ENCODE data around the gene LSP1.
"Not testable (repeated sequence)": the region's sequence is repeated elsewhere in the genome, so short reads cannot be mapped to it uniquely, and the experiment has no call there.

LSP1 gene

GRCh38 chr11:1872267-1872985 is 19.5 kb downstream of the LSP1 start:
- DNase-seq (ENCODE audit: low spot score in 2 of 2) = no peak
- in situ Hi-C loops (cut with MboI; ENCODE audit: low sequenced_read_pairs) = loop anchor here (25.0 kb wide), 1 partner anchor 290 kb away; the partner anchor contains the start of genes INS and TH
- Histone ChIP-seq H3K4me1 (no peaks in the 10 kb centered on the region), H3K36me3 (replicated peaks) (no peaks in the 10 kb centered on the region), H3K9me3 (no peaks in the 10 kb centered on the region), H3K4me3 (no peak overlapping the region), H3K27me3 (ENCODE audit: low read depth) (peaks cover 26% of the 10 kb centered on the region; the same call in 1 of the 2 replicates)

GRCh38 chr11:1873048-1873812 is 20.3 kb downstream of the LSP1 start:
- Histone ChIP-seq H3K27me3 (ENCODE audit: low read depth) (peaks cover 26% of the 10 kb centered on the region; the same call in 1 of the 2 replicates), H3K36me3 (replicated peaks) (no peaks in the 10 kb centered on the region), H3K4me1 (no peaks in the 10 kb centered on the region), H3K4me3 (no peak overlapping the region), H3K9me3 (no peaks in the 10 kb centered on the region)
- no peak for DNase-seq (ENCODE audit: low spot score in 2 of 2)
- in situ Hi-C loops (cut with MboI; ENCODE audit: low sequenced_read_pairs) = loop anchor here (25.0 kb wide), 1 partner anchor 289 kb away; the partner anchor contains the start of genes INS and TH

GRCh38 chr11:1873813-1874150 is 20.9 kb downstream of the LSP1 start:
- peaks cover 23% of the 10 kb centered on the region; the same call in 1 of the 2 replicates for H3K27me3 ChIP-seq (ENCODE audit: low read depth)
- H3K9me3 ChIP-seq; H3K36me3 ChIP-seq (replicated peaks); H3K4me1 ChIP-seq; DNase-seq (ENCODE audit: low spot score in 2 of 2); H3K4me3 ChIP-seq: not testable (repeated sequence)
- in situ Hi-C loops (cut with MboI; ENCODE audit: low sequenced_read_pairs) = loop anchor here (25.0 kb wide), 1 partner anchor 289 kb away; the partner anchor contains the start of genes INS and TH

GRCh38 chr11:1874441-1875092 is 21.7 kb downstream of the LSP1 start:
- not testable (repeated sequence) for H3K4me3 ChIP-seq; H3K9me3 ChIP-seq; H3K4me1 ChIP-seq; DNase-seq (ENCODE audit: low spot score in 2 of 2); H3K36me3 ChIP-seq (replicated peaks)
- in situ Hi-C loops (cut with MboI; ENCODE audit: low sequenced_read_pairs) = loop anchor here (25.0 kb wide), 1 partner anchor 288 kb away; the partner anchor contains the start of genes INS and TH
- peaks cover 19% of the 10 kb centered on the region; the same call in 1 of the 2 replicates for H3K27me3 ChIP-seq (ENCODE audit: low read depth)

- DNase-seq (ENCODE audit: low spot score in 2 of 2) = no peak
- Histone ChIP-seq H3K9me3 (no peaks in the 10 kb centered on the region), H3K27me3 (ENCODE audit: low read depth) (peaks cover 12% of the 10 kb centered on the region; the same call in 1 of the 2 replicates), H3K36me3 (replicated peaks) (no peaks in the 10 kb centered on the region), H3K4me1 (no peaks in the 10 kb centered on the region), H3K4me3 (no peak overlapping the region)
- in situ Hi-C loops (cut with MboI; ENCODE audit: low sequenced_read_pairs) = no loop called here
Observed at GRCh38 chr11:1875093-1875850, 22.4 kb downstream of the LSP1 start.

GRCh38 chr11:1875851-1876301 is 23.0 kb downstream of the LSP1 start:
- H3K36me3 ChIP-seq (replicated peaks); H3K27me3 ChIP-seq (ENCODE audit: low read depth); H3K9me3 ChIP-seq; H3K4me1 ChIP-seq; H3K4me3 ChIP-seq; DNase-seq (ENCODE audit: low spot score in 2 of 2); in situ Hi-C loops (cut with MboI; ENCODE audit: low sequenced_read_pairs): not testable (repeated sequence)

- no peaks in the 10 kb centered on the region for H3K36me3 ChIP-seq (replicated peaks)
- H3K9me3 ChIP-seq = no peaks in the 10 kb centered on the region
- in situ Hi-C loops (cut with MboI; ENCODE audit: low sequenced_read_pairs) = no loop called here
- H3K27me3 ChIP-seq (ENCODE audit: low read depth) = no peaks in the 10 kb centered on the region
- no peaks in the 10 kb centered on the region for H3K4me1 ChIP-seq
- peak in 1 of 2 experiments; percentile 76 for DNase-seq (ENCODE audit: low spot score in 2 of 2)
- no peak overlapping the region for H3K4me3 ChIP-seq
Observed at GRCh38 chr11:1876361-1877063, 23.6 kb downstream of the LSP1 start.

- H3K36me3 ChIP-seq (replicated peaks) = no peaks in the 10 kb centered on the region
- in situ Hi-C loops (cut with MboI; ENCODE audit: low sequenced_read_pairs) = no loop called here
- DNase-seq (ENCODE audit: low spot score in 2 of 2) = peak in 1 of 2 experiments; percentile 7
- no peak overlapping the region for H3K4me3 ChIP-seq
- H3K4me1 ChIP-seq = no peaks in the 10 kb centered on the region
- no peaks in the 10 kb centered on the region for H3K27me3 ChIP-seq (ENCODE audit: low read depth)
- H3K9me3 ChIP-seq = no peaks in the 10 kb centered on the region
Observed at GRCh38 chr11:1877211-1878136, 24.6 kb downstream of the LSP1 start.

GRCh38 chr11:1878137-1879031 is 25.5 kb downstream of the LSP1 start:
- no peak overlapping the region for H3K4me3 ChIP-seq
- in situ Hi-C loops (cut with MboI; ENCODE audit: low sequenced_read_pairs) = no loop called here
- DNase-seq (ENCODE audit: low spot score in 2 of 2) = no peak
- no peaks in the 10 kb centered on the region for H3K4me1 ChIP-seq
- no peaks in the 10 kb centered on the region for H3K36me3 ChIP-seq (replicated peaks)
- no peaks in the 10 kb centered on the region for H3K9me3 ChIP-seq
- no peaks in the 10 kb centered on the region for H3K27me3 ChIP-seq (ENCODE audit: low read depth)

- Histone ChIP-seq H3K9me3 (no peaks in the 10 kb centered on the region), H3K36me3 (replicated peaks) (no peaks in the 10 kb centered on the region), H3K4me1 (no peaks in the 10 kb centered on the region), H3K4me3 (no peak overlapping the region), H3K27me3 (ENCODE audit: low read depth) (no peaks in the 10 kb centered on the region)
- DNase-seq (ENCODE audit: low spot score in 2 of 2) = no peak
- in situ Hi-C loops (cut with MboI; ENCODE audit: low sequenced_read_pairs) = no loop called here
Observed at GRCh38 chr11:1879342-1879940, 26.6 kb downstream of the LSP1 start.

Measured in HAP-1 (cell line).